Upper lobe of left lung (tissue), 6 donors: ENCODE data around the gene COL8A1. TPM values are rescaled to one million over a fixed set of nuclear protein-coding genes. Genes with fewer than 3 reads are reported as not detected.

Source experiments
- ATAC-seq, 2 donors: fragments of 200-7000 bp; cut with Tn5 transposase; one replicate each; pipeline ENCODE4 v1.9.1; 2022; ENCODE audit warnings: mild to moderate bottlenecking in 2 of 2, moderate library complexity in 2 of 2; ENCODE audit not compliant: low FRiP score in 2 of 2
- DNase-seq, 2 donors: peaks; one replicate each; pipeline ENCODE4 v3.0.0-alpha.2; 2019 to 2020
- H3K27ac ChIP-seq, 4 donors: fragments of 200-600 bp; sonication (generic); one replicate each; pipeline ENCODE4 v1.5.1; 2016 to 2019
- H3K27me3 ChIP-seq, 4 donors: fragments of 200-600 bp; sonication (generic); one replicate each; pipeline ENCODE4 v1.5.1; 2017 to 2019
- H3K36me3 ChIP-seq, 4 donors: fragments of 200-600 bp; sonication (generic); one replicate each; pipeline ENCODE4 v1.5.1; 2016 to 2019
- H3K4me1 ChIP-seq, 4 donors: fragments of 200-600 bp; sonication (generic); one replicate each; pipeline ENCODE4 v1.5.1; 2018 to 2019
- H3K4me3 ChIP-seq, 4 donors: fragments of 200-600 bp; sonication (generic); one replicate each; pipeline ENCODE4 v1.5.1; 2017 to 2019; ENCODE audit warnings: mild to moderate bottlenecking in 2 of 4, moderate library complexity in 1 of 4
- H3K9me3 ChIP-seq, 4 donors: fragments of 200-600 bp; sonication (generic); one replicate each; pipeline ENCODE4 v1.5.1; 2018 to 2019
- CTCF ChIP-seq, 6 experiments: fragments of 450-650 bp in 4 of 6; fragments of 200-600 bp in 2 of 6; sonication (generic) in 2 of 6; IDR thresholded peaks; one replicate each; pipeline ENCODE4 v1.5.1; 2016 to 2019; ENCODE audit warnings: antibody characterized with exemption in 6 of 6
- EP300 ChIP-seq, 4 donors: sonication (generic); formaldehyde crosslinking; IDR thresholded peaks; one replicate each; pipeline ENCODE4 v1.5.1; 2017; ENCODE audit warnings: antibody characterized with exemption in 4 of 4, control low read depth in 2 of 4
- POLR2A ChIP-seq, 4 donors: fragments of 450-650 bp; IDR thresholded peaks; one replicate each; pipeline ENCODE4 v1.5.1; 2016 to 2017; ENCODE audit warnings: antibody characterized with exemption in 4 of 4, mild to moderate bottlenecking in 2 of 4
- POLR2AphosphoS5 ChIP-seq, 2 donors: sonication (generic); formaldehyde crosslinking; IDR thresholded peaks; one replicate each; pipeline ENCODE4 v1.5.1; 2017; ENCODE audit warnings: antibody characterized with exemption in 2 of 2
- WGBS, 2 donors: methylation state at CpG; one replicate each; pipeline ENCODE4 v1.1.5; 2017 to 2018; 5-methylcytosine and 5-hydroxymethylcytosine counted together
- total RNA-seq, 6 donors: library from RNA; depleted of rRNA in 4 of 6; stranded (reverse); fragments of >200 nt in 4 of 6; gene quantifications; one replicate each; pipeline versions ENCODE4 v1.1.0 to v1.2.1, GENCODE V29; 2016 to 2021
- donor health status: DM: no; HTN: no; CAD: no; lungs with moderate emphysema.
- donor health status: DM: no; HTN: yes; CAD: no; lungs with severe emphysema.

The COL8A1 gene
- total RNA-seq, 6 donors from 2014 or later: 22.0 to 209 (median 115) TPM

DNA sequence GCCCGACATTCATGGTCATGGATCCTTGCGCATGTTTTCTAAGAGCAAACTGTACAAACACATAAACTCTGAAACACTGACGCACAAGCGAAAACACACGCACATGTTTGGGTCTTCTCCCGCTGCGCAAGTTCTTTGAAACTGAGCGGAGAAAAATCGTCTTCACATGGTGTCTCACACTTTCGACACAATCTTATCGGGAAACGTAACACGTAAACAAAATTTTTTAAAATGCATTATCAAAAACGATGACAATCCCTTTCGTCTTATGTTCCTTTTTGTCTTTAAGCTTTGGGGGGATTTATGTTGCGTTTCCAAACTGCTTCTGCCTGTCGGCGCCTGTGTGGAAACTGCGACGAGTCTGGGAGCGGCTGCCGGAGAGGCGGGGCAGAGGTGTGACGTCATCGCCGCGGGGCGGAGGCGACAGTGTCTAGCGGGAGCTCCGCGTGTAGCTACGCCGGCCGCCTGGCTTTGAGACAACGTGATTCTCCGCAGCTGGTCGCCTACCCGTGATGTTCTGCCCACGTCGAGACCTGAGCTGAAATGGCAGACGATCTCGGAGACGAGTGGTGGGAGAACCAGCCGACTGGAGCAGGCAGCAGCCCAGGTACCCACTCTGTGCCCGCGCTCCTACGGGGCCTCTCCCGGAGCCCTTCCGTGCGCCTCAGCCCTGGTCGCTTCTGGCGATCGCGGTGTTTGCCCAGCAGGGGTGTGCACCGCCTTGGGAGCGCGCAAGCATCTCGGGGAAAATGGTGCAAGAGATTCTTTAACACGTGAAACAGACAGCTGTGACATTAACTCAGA, 179.2 kb downstream of the COL8A1 start, which contains the start of gene CMSS1:
Gene CMSS1, plus strand, starts transcription at position 426 of the 804 bp plus-strand sequence.
- Histone ChIP-seq H3K4me3 (peak within 1 kb of the TSS; percentile 53 to 78 (median 64)), H3K27ac (peak within 1 kb of the TSS; percentile 86 to 91 (median 87)), H3K27me3 (no peaks in the 10 kb centered on the region), H3K9me3 (no peaks in the 10 kb centered on the region), H3K4me1 (peaks cover 8 to 16% (median 13%) of the 10 kb centered on the region in 4 donors), H3K36me3 (no peaks in the 10 kb centered on the region)
- peak; percentile 96 to 99 for ATAC-seq
- WGBS, 2 donors: 0 to 1% methylated on average over 45 to 48 of the region's 60 CpGs
- peak; percentile 94 to 100 for DNase-seq
- peak in 2 of 4 donors; percentile 65 to 66 for TF ChIP-seq POLR2A (IDR thresholded peaks at IDR 0.05)
- TF ChIP-seq POLR2AphosphoS5 (IDR thresholded peaks at IDR 0.05): peak; percentile 48 to 71
- peak; percentile 12 to 63 (median 32) for TF ChIP-seq CTCF (IDR thresholded peaks at IDR 0.05)
- TF ChIP-seq EP300 (IDR thresholded peaks at IDR 0.05): no peak

DNA sequence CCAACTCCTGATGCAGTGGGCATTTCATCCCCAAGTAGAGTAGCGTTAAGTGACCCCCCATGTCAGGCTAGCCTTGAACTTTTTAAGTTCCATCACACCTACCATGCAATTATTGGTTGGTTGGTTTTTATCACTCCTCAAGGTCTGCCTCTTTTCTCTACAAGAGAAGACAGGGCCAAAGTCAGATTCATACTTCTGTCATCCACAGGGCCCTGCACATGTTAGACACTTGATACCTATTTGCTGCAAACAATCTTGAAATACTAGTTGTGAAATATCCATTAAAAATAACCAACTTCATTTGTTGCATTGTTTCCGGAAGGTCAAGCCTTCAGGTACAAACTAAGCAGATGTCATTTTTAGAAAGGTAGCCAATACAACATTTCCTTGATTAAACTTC, 180.4 kb downstream of the COL8A1 start:
- H3K4me3 ChIP-seq: no peak overlapping the region
- H3K36me3 ChIP-seq: no peaks in the 10 kb centered on the region
- WGBS, 2 donors: 96 to 97% methylated on average over 2 of the region's 2 CpGs
- no peaks in the 10 kb centered on the region for H3K9me3 ChIP-seq
- TF ChIP-seq POLR2AphosphoS5 (IDR thresholded peaks at IDR 0.05): no peak
- TF ChIP-seq EP300 (IDR thresholded peaks at IDR 0.05): no peak
- TF ChIP-seq CTCF (IDR thresholded peaks at IDR 0.05): no peak
- TF ChIP-seq POLR2A (IDR thresholded peaks at IDR 0.05): no peak
- DNase-seq: no peak
- peaks cover 8 to 16% (median 13%) of the 10 kb centered on the region in 4 donors for H3K4me1 ChIP-seq
- no peak overlapping the region for H3K27ac ChIP-seq
- ATAC-seq: no peak
- no peaks in the 10 kb centered on the region for H3K27me3 ChIP-seq

GRCh38 chr3:99823723-99824711, 185.6 kb downstream of the COL8A1 start:
- DNase-seq (no peak), ATAC-seq (no peak)
- H3K4me3 ChIP-seq: no peak overlapping the region
- H3K27ac ChIP-seq: no peak overlapping the region
- H3K36me3 ChIP-seq: no peaks in the 10 kb centered on the region
- H3K9me3 ChIP-seq: no peaks in the 10 kb centered on the region
- no peaks in the 10 kb centered on the region for H3K27me3 ChIP-seq
- no peak for TF ChIP-seq EP300 (IDR thresholded peaks at IDR 0.05)
- no peak for TF ChIP-seq CTCF (IDR thresholded peaks at IDR 0.05)
- TF ChIP-seq POLR2A (IDR thresholded peaks at IDR 0.05): no peak
- no peak for TF ChIP-seq POLR2AphosphoS5 (IDR thresholded peaks at IDR 0.05)
- 83 to 85% methylated on average over 14 of the region's 14 CpGs for WGBS, 2 donors
- H3K4me1 ChIP-seq: no peaks in the 10 kb centered on the region

- Histone ChIP-seq H3K4me3 (no peak overlapping the region), H3K27me3 (no peaks in the 10 kb centered on the region), H3K36me3 (no peaks in the 10 kb centered on the region), H3K9me3 (no peaks in the 10 kb centered on the region), H3K27ac (no peak overlapping the region), H3K4me1 (no peaks in the 10 kb centered on the region)
- DNase-seq (no peak), ATAC-seq (no peak)
- TF ChIP-seq EP300 (IDR thresholded peaks at IDR 0.05) (no peak), POLR2A (IDR thresholded peaks at IDR 0.05) (no peak), POLR2AphosphoS5 (IDR thresholded peaks at IDR 0.05) (no peak), CTCF (IDR thresholded peaks at IDR 0.05) (no peak)
- WGBS, 2 donors: 72 to 74% methylated on average over 3 of the region's 3 CpGs
Observed at GRCh38 chr3:99825004-99825640, 186.7 kb downstream of the COL8A1 start.
